SK-N-MC (cell line): ENCODE data around the gene LRRC4C.

Experiments
- DNase-seq: peaks from one replicate; pipeline ENCODE4 v3.0.0-alpha.2; 2011; ENCODE audit warnings: low read depth, low spot score
- H3K27ac ChIP-seq: fragments of 200-600 bp; sonication (generic); 2 replicates; pipeline ENCODE4 v1.5.1; 2016; ENCODE audit warnings: mixed run types
- H3K36me3 ChIP-seq: fragments of 200-600 bp; sonication (generic); 2 replicates; pipeline ENCODE4 v1.6.1; 2017; ENCODE audit warnings: antibody characterized with exemption, low read length, mixed read lengths; ENCODE audit not compliant: insufficient read depth
- H3K4me3 ChIP-seq: fragments of 200-600 bp; sonication (generic); 2 replicates; pipeline ENCODE4 v1.5.1; 2016
- H3K9ac ChIP-seq: fragments of 200-600 bp; sonication (generic); 2 replicates; pipeline ENCODE4 v1.8.0; 2017; ENCODE audit warnings: mixed run types, mixed read lengths; ENCODE audit not compliant: insufficient read length
- H3K9me3 ChIP-seq: fragments of 200-600 bp; sonication (generic); 2 replicates; pipeline ENCODE4 v1.6.1; 2017; ENCODE audit warnings: low read depth, mild to moderate bottlenecking, antibody characterized with exemption, low read length, moderate library complexity, mixed read lengths
- EZH2 ChIP-seq: fragments of 200-600 bp; sonication (generic); IDR thresholded peaks from one replicate; pipeline ENCODE4 v1.6.1; 2017; ENCODE audit warnings: antibody characterized with exemption
- FOXP2 ChIP-seq: optimal IDR thresholded peaks from 2 replicates; pipeline ENCODE3; 2011; ENCODE audit warnings: mild to moderate bottlenecking, moderate library complexity; ENCODE audit not compliant: insufficient read depth; ENCODE audit errors: extremely low read length, control extremely low read depth
- POLR2AphosphoS5 ChIP-seq: IDR thresholded peaks from 2 replicates; pipeline ENCODE4 v1.6.1; 2012; ENCODE audit warnings: mild to moderate bottlenecking, low read depth, low read length, borderline replicate concordance

Gene LRRC4C

DNA sequence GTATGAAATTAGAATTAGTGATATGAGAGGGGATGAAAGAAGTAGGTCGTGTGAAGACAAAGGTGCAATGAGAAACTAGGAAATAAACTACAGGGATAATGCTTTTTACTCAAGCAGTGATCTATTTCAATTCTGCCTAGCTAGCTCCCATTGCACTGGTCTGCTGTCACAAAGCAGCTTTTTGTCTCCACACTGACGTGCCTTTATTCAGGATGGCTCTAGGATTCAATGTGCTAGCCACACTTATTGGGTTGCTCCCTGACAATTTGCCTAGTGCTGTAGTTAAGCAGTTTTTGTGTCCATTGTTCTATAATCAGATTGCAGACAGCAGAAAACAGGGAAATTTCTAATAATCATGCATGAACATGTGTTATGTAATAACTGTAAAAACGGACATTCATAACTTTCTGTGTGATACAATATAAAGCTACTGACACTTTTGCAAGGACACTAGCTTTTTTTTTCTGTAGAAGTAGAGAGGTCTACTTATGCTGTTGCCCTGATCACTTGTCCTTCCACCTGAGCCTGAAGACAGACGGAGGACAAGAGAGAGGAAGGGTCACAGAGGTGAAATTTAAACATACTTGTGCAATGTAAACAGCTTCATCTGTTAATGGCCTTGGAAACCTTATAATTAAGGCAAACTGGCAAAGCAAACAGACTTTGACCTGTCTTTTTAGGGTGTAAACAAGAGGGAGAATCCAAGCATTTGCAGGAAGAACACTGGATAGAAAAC is 269.6 kb downstream of the LRRC4C start:
- DNase-seq = no peak
- H3K9me3 ChIP-seq = no peaks in the 10 kb centered on the region
- TF ChIP-seq POLR2AphosphoS5 = no peak
- H3K27ac ChIP-seq = no peak overlapping the region
- H3K9ac ChIP-seq = no peak overlapping the region
- H3K4me3 ChIP-seq = no peak overlapping the region
- no peaks in the 10 kb centered on the region for H3K36me3 ChIP-seq

DNA sequence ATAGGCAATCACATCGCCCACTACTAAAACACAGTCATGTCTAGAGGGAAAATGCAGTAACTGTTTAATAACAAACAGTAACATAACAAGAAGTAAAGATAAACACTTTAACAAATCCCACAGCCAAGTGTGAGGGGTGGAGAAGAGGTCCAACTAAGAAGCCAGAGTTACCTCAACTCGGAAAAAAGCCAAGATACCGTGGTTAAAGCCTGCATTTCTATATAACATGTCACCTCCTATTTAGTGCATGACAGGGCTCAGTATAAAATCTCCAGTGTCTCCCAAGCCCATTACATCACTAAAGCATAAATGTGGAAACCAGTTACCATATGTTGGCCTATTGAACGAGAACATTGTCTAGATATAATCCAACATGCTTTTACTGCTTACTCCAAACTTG is 281.7 kb downstream of the LRRC4C start:
- H3K9ac ChIP-seq = no peak overlapping the region
- H3K36me3 ChIP-seq = no peaks in the 10 kb centered on the region
- no peaks in the 10 kb centered on the region for H3K9me3 ChIP-seq
- no peak overlapping the region for H3K4me3 ChIP-seq
- no peak for TF ChIP-seq POLR2AphosphoS5
- TF ChIP-seq EZH2 = no peak
- TF ChIP-seq FOXP2 = no peak
- H3K27ac ChIP-seq = no peak overlapping the region
- no peak for DNase-seq

DNA sequence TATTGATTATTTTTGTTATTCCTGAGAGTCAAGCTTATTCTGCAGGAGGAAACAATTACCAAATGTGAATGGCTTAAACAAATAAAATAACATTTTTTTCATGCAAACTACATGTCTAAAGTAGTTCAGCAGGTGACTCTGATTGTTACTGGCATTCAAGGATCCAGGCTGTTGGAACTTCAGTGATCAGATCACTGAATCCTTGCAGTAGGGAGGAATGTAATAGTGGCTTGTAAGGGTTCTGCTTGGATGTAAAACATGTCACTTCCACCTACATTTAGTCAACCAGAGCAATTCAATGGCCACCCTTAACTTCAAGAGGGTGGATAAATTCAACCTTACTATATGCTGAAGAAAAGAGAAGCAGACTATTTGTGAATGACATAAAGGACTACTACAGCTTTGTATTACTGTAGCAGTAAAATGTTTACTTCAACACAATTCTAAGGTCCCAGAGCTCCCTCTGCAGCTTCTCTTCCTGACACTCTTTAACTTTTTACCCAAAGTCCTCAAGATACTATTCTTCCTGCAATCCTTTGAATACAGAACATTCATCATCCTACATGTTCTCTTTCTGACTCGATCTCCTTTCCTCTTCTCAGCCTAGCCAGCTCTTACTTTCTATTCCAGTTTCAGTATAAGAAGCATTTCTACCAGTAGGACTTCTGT is 284.0 kb downstream of the LRRC4C start:
- Histone ChIP-seq H3K36me3 (no peaks in the 10 kb centered on the region), H3K4me3 (no peak overlapping the region), H3K9ac (no peak overlapping the region), H3K27ac (no peak overlapping the region), H3K9me3 (no peaks in the 10 kb centered on the region)
- no peak for TF ChIP-seq EZH2
- TF ChIP-seq FOXP2 = no peak
- TF ChIP-seq POLR2AphosphoS5 = no peak
- no peak for DNase-seq

DNA sequence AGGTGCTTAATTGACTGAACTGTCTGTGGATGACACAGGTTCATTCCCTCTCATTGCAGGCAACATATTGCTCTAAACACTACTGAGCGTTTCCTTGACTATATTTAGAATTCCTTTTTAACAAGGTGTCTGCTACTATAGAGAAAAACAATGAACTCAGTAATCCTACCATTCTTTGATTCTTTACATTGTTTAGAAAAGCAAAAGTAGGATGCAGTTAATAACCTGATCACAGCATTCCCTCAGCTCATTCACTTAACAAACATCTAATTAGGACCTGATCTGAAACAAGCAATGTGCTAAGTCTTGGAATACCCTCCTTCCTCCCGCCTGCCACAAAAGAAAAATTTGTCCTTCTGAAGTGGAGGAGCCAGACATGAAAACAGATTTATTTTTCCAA is 313.1 kb downstream of the LRRC4C start:
- TF ChIP-seq FOXP2 (no peak), POLR2AphosphoS5 (no peak), EZH2 (no peak)
- DNase-seq = no peak
- H3K4me3 ChIP-seq = no peak overlapping the region
- H3K36me3 ChIP-seq = no peaks in the 10 kb centered on the region
- no peaks in the 10 kb centered on the region for H3K9me3 ChIP-seq
- H3K9ac ChIP-seq = no peak overlapping the region
- no peak overlapping the region for H3K27ac ChIP-seq

DNA sequence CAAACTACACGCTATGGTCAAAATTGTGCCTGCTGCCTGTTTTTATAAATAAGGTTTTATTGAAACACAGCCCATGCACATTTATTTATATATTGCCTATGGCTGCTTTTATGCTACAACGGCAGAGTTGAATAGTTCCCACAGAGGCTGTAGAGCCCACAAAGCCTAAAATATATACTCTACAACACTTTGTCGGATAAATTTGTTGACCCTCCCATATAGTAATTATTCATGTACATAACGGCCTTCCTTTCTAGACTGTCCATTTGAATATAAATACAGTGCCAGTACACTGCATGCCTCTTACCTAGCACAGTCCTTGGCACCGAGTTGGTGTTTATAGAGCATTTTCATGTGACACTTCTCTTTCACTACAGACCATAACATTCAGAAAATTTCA is 314.0 kb downstream of the LRRC4C start:
- TF ChIP-seq FOXP2 (no peak), POLR2AphosphoS5 (no peak), EZH2 (no peak)
- Histone ChIP-seq H3K36me3 (no peaks in the 10 kb centered on the region), H3K4me3 (no peak overlapping the region), H3K9ac (no peak overlapping the region), H3K27ac (no peak overlapping the region), H3K9me3 (no peaks in the 10 kb centered on the region)
- DNase-seq = no peak

DNA sequence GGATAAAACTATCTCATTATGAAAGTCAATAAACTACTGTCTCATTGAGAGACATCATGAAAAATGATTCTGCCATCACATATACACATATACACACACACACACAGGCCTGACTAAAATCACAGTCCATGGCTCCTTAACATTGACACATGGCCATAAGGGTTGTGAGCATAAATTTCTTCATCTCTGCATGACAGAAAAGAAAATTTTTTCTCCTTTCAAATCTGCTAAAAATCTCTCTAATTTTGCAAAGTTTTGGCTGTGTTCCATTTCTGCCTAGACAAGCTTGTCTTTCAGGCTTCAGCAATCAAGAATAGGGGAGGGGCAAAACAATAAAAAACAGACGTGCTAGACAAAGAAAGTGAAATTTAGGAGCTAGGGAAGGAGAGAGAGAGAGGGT is 324.5 kb downstream of the LRRC4C start:
- no peak overlapping the region for H3K27ac ChIP-seq
- no peaks in the 10 kb centered on the region for H3K36me3 ChIP-seq
- DNase-seq = no peak
- H3K4me3 ChIP-seq = no peak overlapping the region
- no peak for TF ChIP-seq POLR2AphosphoS5
- H3K9ac ChIP-seq = no peak overlapping the region
- H3K9me3 ChIP-seq = no peaks in the 10 kb centered on the region

DNA sequence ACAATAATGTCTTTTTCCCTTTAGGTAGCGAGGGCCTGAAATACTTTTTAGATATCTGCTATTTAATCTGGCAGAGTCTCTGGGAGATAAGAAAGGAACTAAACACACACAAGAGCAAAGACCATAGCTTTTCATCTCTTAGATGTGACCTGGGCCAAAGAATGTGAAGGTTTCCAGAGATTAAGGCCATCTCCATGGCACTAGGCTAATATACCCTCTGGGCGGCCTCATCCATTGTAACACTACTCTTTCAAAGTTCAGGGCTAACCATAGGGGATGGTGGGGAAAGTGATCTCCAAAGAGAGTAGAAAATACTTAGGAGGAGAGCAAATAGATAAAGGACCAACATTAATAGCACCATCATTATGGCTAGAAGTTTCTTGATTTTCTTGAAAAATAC is 326.4 kb downstream of the LRRC4C start:
- Histone ChIP-seq H3K9ac (no peak overlapping the region), H3K9me3 (no peaks in the 10 kb centered on the region), H3K4me3 (no peak overlapping the region), H3K36me3 (no peaks in the 10 kb centered on the region), H3K27ac (no peak overlapping the region)
- TF ChIP-seq FOXP2 = no peak
- TF ChIP-seq POLR2AphosphoS5 = no peak
- TF ChIP-seq EZH2 = no peak
- no peak for DNase-seq

- no peak for DNase-seq
- H3K36me3 ChIP-seq = no peaks in the 10 kb centered on the region
- TF ChIP-seq POLR2AphosphoS5 (no peak), FOXP2 (no peak), EZH2 (no peak)
- H3K9ac ChIP-seq = no peak overlapping the region
- no peak overlapping the region for H3K4me3 ChIP-seq
- no peaks in the 10 kb centered on the region for H3K9me3 ChIP-seq
- H3K27ac ChIP-seq = no peak overlapping the region
Observed at GRCh38 chr11:41121600-41121999, 337.9 kb downstream of the LRRC4C start.

DNA sequence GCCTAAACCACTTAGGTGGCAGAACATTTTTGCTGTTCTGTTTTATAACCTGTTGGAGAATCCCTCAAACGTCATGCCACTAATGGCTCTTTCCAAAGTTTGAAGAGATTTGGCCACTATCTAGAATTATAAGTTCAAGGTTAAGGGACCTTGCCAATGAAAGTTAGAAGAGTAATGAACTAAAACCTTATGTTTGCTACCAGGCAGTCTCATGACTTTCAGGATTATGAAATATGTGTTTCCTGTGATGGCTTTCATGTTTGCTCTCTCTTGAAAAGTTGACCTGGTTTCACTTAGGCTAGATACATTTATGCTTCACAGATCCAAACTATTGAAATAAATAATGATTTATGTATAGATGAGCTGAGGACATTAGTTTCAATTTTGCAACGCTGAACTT is 340.0 kb downstream of the LRRC4C start:
- H3K9me3 ChIP-seq = no peaks in the 10 kb centered on the region
- no peak overlapping the region for H3K9ac ChIP-seq
- TF ChIP-seq EZH2 (no peak), FOXP2 (no peak), POLR2AphosphoS5 (no peak)
- H3K4me3 ChIP-seq = no peak overlapping the region
- no peak for DNase-seq
- no peaks in the 10 kb centered on the region for H3K36me3 ChIP-seq
- no peak overlapping the region for H3K27ac ChIP-seq
